ENCODE measurements around the gene SLC7A5. TPM values are rescaled to one million over a fixed set of nuclear protein-coding genes. Genes with fewer than 3 reads are reported as not detected.
"Not testable (repeated sequence)": the region's sequence is repeated elsewhere in the genome, so short reads cannot be mapped to it uniquely, and the experiment has no call there.

SLC7A5 gene
- total and polyA plus RNA-seq, 2 of the 13 experiments (the other 11 are each of a cell fraction or from before 2014, with no cell fraction given) = 79.6 to 155 TPM

GRCh38 chr16:87861300-87862099 is 7.8 kb downstream of the SLC7A5 start (continued):
- TF ChIP-seq ZFP91 (CRISPR knock-in tag; IDR thresholded peaks at IDR 0.05; ENCODE audit: borderline replicate concordance) (peak; percentile 55; the same call in 1 of the 2 replicates), IRF2 (CRISPR knock-in tag; IDR thresholded peaks at IDR 0.05) (peak; percentile 85), ZNF274 (CRISPR knock-in tag; IDR thresholded peaks at IDR 0.05) (0 out of 2 replicates have a peak, but pooled peaks have one; percentile 36), ZNF430 (CRISPR knock-in tag; IDR thresholded peaks at IDR 0.05) (peak; percentile 86), HNF1B (CRISPR knock-in tag; IDR thresholded peaks at IDR 0.05) (0 out of 2 replicates have a peak, but pooled peaks have one; percentile 15), ZBED4 (CRISPR knock-in tag; IDR thresholded peaks at IDR 0.05; ENCODE audit: borderline replicate concordance) (0 out of 2 replicates have a peak, but pooled peaks have one; percentile 62), PATZ1 (CRISPR knock-in tag; IDR thresholded peaks at IDR 0.05) (peak; percentile 91), ERF (CRISPR knock-in tag; IDR thresholded peaks at IDR 0.05) (0 out of 2 replicates have a peak, but pooled peaks have one; percentile 42), CREB1 (IDR thresholded peaks at IDR 0.05) (peak; percentile 17; the same call in 1 of the 2 replicates), HNF4G (IDR thresholded peaks at IDR 0.05; ENCODE audit: borderline replicate concordance, low read depth, low read length) (peak; percentile 34; the same call in 1 of the 2 replicates), ZNF143 (CRISPR knock-in tag; IDR thresholded peaks at IDR 0.05) (peak; percentile 75; the same call in 1 of the 2 replicates), MED13 (CRISPR knock-in tag; IDR thresholded peaks at IDR 0.05) (peak; percentile 90), LCORL (CRISPR knock-in tag; IDR thresholded peaks at IDR 0.05) (peak; percentile 70), MIER3 (CRISPR knock-in tag; IDR thresholded peaks at IDR 0.05; ENCODE audit: borderline replicate concordance) (0 out of 2 replicates have a peak, but pooled peaks have one; percentile 49), SIX4 (CRISPR knock-in tag; IDR thresholded peaks at IDR 0.05) (peak; percentile 69)
- not testable (repeated sequence) for TF ChIP-seq CREB1 (CRISPR knock-in tag; IDR thresholded peaks at IDR 0.05); HNF4G (CRISPR knock-in tag; IDR thresholded peaks at IDR 0.05; ENCODE audit: borderline replicate concordance, low read depth); LCORL (IDR thresholded peaks at IDR 0.05)
